Fibroblast of upper back skin (primary cell): ENCODE results near the gene DEPP1.
A peak's percentile ranks its signal among the peaks of the same experiment; 100 is the strongest.
"Not testable (repeated sequence)": the region's sequence is repeated elsewhere in the genome, so short reads cannot be mapped to it uniquely, and the experiment has no call there.

Source experiments
- DNase-seq: peaks from one replicate; pipeline ENCODE4 v3.0.0-alpha.2; 2013

The DEPP1 gene

GRCh38 chr10:44978570-44979280 lies at the start of gene DEPP1:
TSS of gene DEPP1 (minus strand) at chr10:44978809. CDS start at chr10:44978030, 779 bp downstream.
- DNase-seq: peak; percentile 94

- no peak for DNase-seq
Measured at GRCh38 chr10:45023426-45023825, 44.8 kb upstream of the DEPP1 start.

GRCh38 chr10:45015590-45015989 lies 37.0 kb upstream of the DEPP1 start:
- DNase-seq: no peak

- DNase-seq: not testable (repeated sequence)
Measured at GRCh38 chr10:45014557-45014956, 35.9 kb upstream of the DEPP1 start.

- peak; percentile 85 for DNase-seq
Measured at GRCh38 chr10:45008524-45009161, 30.0 kb upstream of the DEPP1 start.

GRCh38 chr10:45006276-45007030 lies 27.8 kb upstream of the DEPP1 start:
- DNase-seq: no peak

GRCh38 chr10:45005284-45005683 lies 26.7 kb upstream of the DEPP1 start:
- no peak for DNase-seq

- no peak for DNase-seq
Measured at GRCh38 chr10:45004661-45005060, 26.1 kb upstream of the DEPP1 start.

- no peak for DNase-seq
Measured at GRCh38 chr10:45003432-45004000, 24.9 kb upstream of the DEPP1 start.

- peak; percentile 57 for DNase-seq
Measured at GRCh38 chr10:45001381-45002148, 23.0 kb upstream of the DEPP1 start.

GRCh38 chr10:45000752-45001380 lies 22.3 kb upstream of the DEPP1 start, which contains the start of gene ZNF22:
TSS of gene ZNF22 (plus strand) at chr10:45000923. CDS start at chr10:45003369, 2,446 bp downstream.
- DNase-seq: peak; percentile 76

- peak; percentile 37 for DNase-seq
Measured at GRCh38 chr10:45000138-45000751, 21.6 kb upstream of the DEPP1 start.

GRCh38 chr10:44998146-44998631 lies 19.6 kb upstream of the DEPP1 start:
- no peak for DNase-seq

- DNase-seq: no peak
Measured at GRCh38 chr10:44997105-44997748, 18.6 kb upstream of the DEPP1 start.

- DNase-seq: no peak
Measured at GRCh38 chr10:44995914-44996669, 17.5 kb upstream of the DEPP1 start.

GRCh38 chr10:44995581-44995913 lies 16.9 kb upstream of the DEPP1 start:
- no peak for DNase-seq

GRCh38 chr10:44994752-44995530 lies 16.3 kb upstream of the DEPP1 start:
- DNase-seq: no peak

GRCh38 chr10:44993922-44994751 lies 15.5 kb upstream of the DEPP1 start:
- DNase-seq: peak; percentile 81
